SK-N-SH (cell line): ENCODE results near the gene UNC79. TPM values are rescaled to one million over a fixed set of nuclear protein-coding genes. Genes with fewer than 3 reads are reported as not detected.

Source experiments
- CTCF ChIA-PET: fragments of 300-600, 350-600 bp; formaldehyde crosslinking; extraction: SDS; loops from one replicate; lab custom pipeline; 2021; lab: Yijun Ruan, JAX
- POLR2A ChIA-PET: fragments of 350-600 bp; sonication (Branson Sonifier 250); formaldehyde crosslinking; extraction: SDS; loops from one replicate; lab custom pipeline; 2020; ENCODE audit warnings: antibody characterized with exemption, inconsistent platforms; lab: Yijun Ruan, JAX
- DNase-seq: peaks from one replicate; pipeline ENCODE4 v3.0.0; 2012
- H2AFZ ChIP-seq: fragments of 200-600 bp; sonication (generic); 2 replicates; pipeline ENCODE4 v1.8.1; 2016; ENCODE audit warnings: antibody characterized with exemption, mild to moderate bottlenecking, low read depth
- H3F3A ChIP-seq: fragments of 200-600 bp; sonication (generic); replicated peaks from 2 replicates; pipeline ENCODE3; 2016; ENCODE audit warnings: antibody characterized with exemption, mild to moderate bottlenecking; ENCODE audit not compliant: insufficient read depth
- H3K27ac ChIP-seq, 2 experiments: fragments of 200-500 bp in 1 of 2; fragments of 200-600 bp in 1 of 2; sonication (Bioruptor generic) in 1 of 2; sonication (generic), shearing (Covaris generic) in 1 of 2; 2 replicates each; pipeline versions ENCODE4 v1.5.1 to v1.6.1; 2014 to 2016; ENCODE audit warnings: low read depth in 2 of 2, inconsistent platforms in 1 of 2, low read length in 1 of 2, mild to moderate bottlenecking in 1 of 2, mixed read lengths in 1 of 2
- H3K27me3 ChIP-seq: fragments of 200-600 bp; sonication (generic), shearing (Covaris generic); 2 replicates; pipeline ENCODE4 v1.6.1; 2016; ENCODE audit warnings: mixed run types; ENCODE audit not compliant: insufficient read depth
- H3K36me3 ChIP-seq, 2 experiments: fragments of 200-500 bp in 1 of 2; fragments of 200-600 bp in 1 of 2; sonication (Bioruptor generic) in 1 of 2; sonication (generic) in 1 of 2; replicated peaks in 1 of 2; 2 replicates each; pipeline versions ENCODE3 to v1.5.1; 2014 to 2016; ENCODE audit warnings: low read length in 1 of 2, mild to moderate bottlenecking in 1 of 2; ENCODE audit not compliant: insufficient read depth in 2 of 2, control insufficient read depth in 1 of 2
- H3K4me1 ChIP-seq, 2 experiments: fragments of 200-500 bp in 1 of 2; fragments of 200-600 bp in 1 of 2; sonication (Bioruptor generic) in 1 of 2; sonication (generic), shearing (Covaris generic) in 1 of 2; 2 replicates each; pipeline versions ENCODE4 v1.5.1 to v1.6.1; 2014 to 2016; ENCODE audit warnings: low read depth in 1 of 2, low read length in 1 of 2, mixed run types in 1 of 2; ENCODE audit not compliant: insufficient read depth in 2 of 2, control insufficient read depth in 1 of 2
- H3K4me2 ChIP-seq: fragments of 200-600 bp; sonication (generic), shearing (Covaris generic); 2 replicates; pipeline ENCODE4 v1.6.1; 2017; ENCODE audit warnings: mixed run types
- H3K4me3 ChIP-seq, 2 experiments: fragments of 200-500 bp in 1 of 2; fragments of 200-600 bp in 1 of 2; sonication (Bioruptor generic) in 1 of 2; sonication (generic), shearing (Covaris generic) in 1 of 2; 2 replicates each; pipeline versions ENCODE4 v1.5.1 to v1.8.1; 2014 to 2016; ENCODE audit warnings: low read depth in 2 of 2, inconsistent platforms in 1 of 2, low read length in 1 of 2, mild to moderate bottlenecking in 1 of 2, mixed read lengths in 1 of 2, moderate library complexity in 1 of 2
- H3K79me2 ChIP-seq: fragments of 200-600 bp; sonication (generic); 2 replicates; pipeline ENCODE4 v1.8.1; 2017; ENCODE audit warnings: mild to moderate bottlenecking; ENCODE audit not compliant: insufficient read depth
- H3K9ac ChIP-seq: fragments of 200-600 bp; sonication (generic); 2 replicates; pipeline ENCODE4 v1.6.1; 2017; ENCODE audit warnings: mixed run types
- H3K9me2 ChIP-seq: fragments of 200-600 bp; sonication (generic); 2 replicates; pipeline ENCODE4 v1.6.1; 2017; ENCODE audit warnings: mixed run types
- H3K9me3 ChIP-seq: fragments of 200-600 bp; sonication (generic); 2 replicates; pipeline ENCODE4 v1.6.1; 2017; ENCODE audit warnings: mixed run types, mild to moderate bottlenecking, moderate library complexity
- H4K20me1 ChIP-seq: fragments of 200-600 bp; sonication (generic); 2 replicates; pipeline ENCODE4 v1.6.1; 2017; ENCODE audit warnings: mild to moderate bottlenecking, mixed run types; ENCODE audit not compliant: insufficient read depth
- CHD2 ChIP-seq: fragments of 150-350 bp; IDR thresholded peaks from 2 replicates; pipeline ENCODE4 v1.6.1; 2018; ENCODE audit warnings: low read length; ENCODE audit not compliant: partially characterized antibody
- ELF1 ChIP-seq: IDR thresholded peaks from 2 replicates; pipeline ENCODE4 v1.4.0; 2012
- EZH2phosphoT487 ChIP-seq: fragments of 200-600 bp; sonication (generic); IDR thresholded peaks from 2 replicates; pipeline ENCODE4 v1.6.1; 2017; ENCODE audit warnings: low read depth, mixed run types, mild to moderate bottlenecking, antibody characterized with exemption, moderate library complexity, borderline replicate concordance
- FOXJ3 ChIP-seq: sonication (generic); formaldehyde crosslinking; IDR thresholded peaks from 2 replicates; pipeline ENCODE4 v1.5.1; 2020; ENCODE audit warnings: mild to moderate bottlenecking, missing genetic modification reagents
- FOXM1 ChIP-seq: IDR thresholded peaks from 2 replicates; pipeline ENCODE4 v1.4.0; 2012; ENCODE audit warnings: low read depth, mild to moderate bottlenecking
- GATA2 ChIP-seq: sonication (generic); formaldehyde crosslinking; IDR thresholded peaks from 2 replicates; pipeline ENCODE4 v1.5.0; 2020; ENCODE audit warnings: mild to moderate bottlenecking, missing genetic modification reagents
- NRF1 ChIP-seq: IDR thresholded peaks from 2 replicates; pipeline ENCODE4 v1.6.1; 2012; ENCODE audit warnings: low read depth, mild to moderate bottlenecking, low read length
- POLR2AphosphoS5 ChIP-seq: IDR thresholded peaks from 2 replicates; pipeline ENCODE4 v1.6.1; 2012; ENCODE audit warnings: low read depth, low read length
- RCOR1 ChIP-seq: fragments of 150-350 bp; IDR thresholded peaks from 2 replicates; pipeline ENCODE4 v1.6.1; 2017; ENCODE audit warnings: antibody characterized with exemption, low read length
- SIN3A ChIP-seq: IDR thresholded peaks from 2 replicates; pipeline ENCODE4 v1.6.1; 2012; ENCODE audit warnings: low read depth, mild to moderate bottlenecking, low read length, moderate library complexity, borderline replicate concordance
- SMC3 ChIP-seq: IDR thresholded peaks from 2 replicates; pipeline ENCODE4 v1.6.1; 2012; ENCODE audit warnings: low read depth, low read length, improper control_type of control experiment
- TAF1 ChIP-seq: IDR thresholded peaks from 2 replicates; pipeline ENCODE4 v1.6.1; 2012; ENCODE audit warnings: low read depth, mild to moderate bottlenecking, low read length, moderate library complexity, borderline replicate concordance
- WGBS: methylation state at CpG from one replicate; pipeline ENCODE4 v1.1.6; 2017; ENCODE audit warnings: low lambda C conversion rate; 5-methylcytosine and 5-hydroxymethylcytosine counted together
- polyA plus RNA-seq, 3 experiments: library from polyadenylated mRNA; depleted of rRNA; stranded (reverse); fragments of >200 nt; gene quantifications; 2 replicates each; pipeline ENCODE4 v1.2.3, GENCODE V29; 2012
- TF ChIP-seq, protein P1 (sequence below): fragments of 150-350 bp; IDR thresholded peaks from 2 replicates; pipeline ENCODE4 v1.6.1; 2016; ENCODE audit warnings: mild to moderate bottlenecking, low read depth, low read length
- TF ChIP-seq, protein P2 (sequence below): IDR thresholded peaks from 2 replicates; pipeline ENCODE4 v1.6.1; 2012; ENCODE audit warnings: mild to moderate bottlenecking, low read depth, low read length, moderate library complexity
- TF ChIP-seq, protein P3 (sequence below): IDR thresholded peaks from 2 replicates; pipeline ENCODE4 v1.4.0; 2012; ENCODE audit warnings: low read depth, borderline replicate concordance
- TF ChIP-seq, protein P4 (sequence below): IDR thresholded peaks from 2 replicates; pipeline ENCODE4 v1.4.0; 2012; ENCODE audit warnings: low read depth
- TF ChIP-seq, protein P5 (sequence below): fragments of 200-600 bp; sonication (generic); IDR thresholded peaks from 2 replicates; pipeline ENCODE4 v1.6.1; 2017; ENCODE audit warnings: antibody characterized with exemption, mild to moderate bottlenecking, moderate library complexity

Gene UNC79
- polyA plus RNA-seq, 1 of the 3 experiments (the other 2 are of a cell fraction) = 0.10 TPM

DNA sequence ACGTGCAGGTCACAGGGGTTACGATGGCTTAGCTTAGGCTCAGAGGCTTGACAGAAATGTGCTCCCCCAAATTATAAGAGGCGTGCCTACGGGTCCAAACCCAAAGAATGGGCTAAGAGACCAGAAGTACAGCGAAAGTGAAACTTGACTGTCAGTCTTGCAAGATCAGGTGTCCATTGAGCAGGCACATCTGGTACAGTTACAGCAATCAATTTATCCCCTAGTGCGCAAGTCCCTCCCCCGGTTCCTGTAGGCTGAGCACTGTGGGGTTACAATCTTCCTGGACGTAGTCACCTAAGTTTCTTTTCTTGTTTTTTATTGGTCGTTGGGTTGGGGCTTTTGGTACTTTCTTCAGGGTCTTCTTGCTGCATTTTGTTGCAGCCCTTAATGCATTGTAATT lies 134.2 kb downstream of the UNC79 start:
- no peaks in the 10 kb centered on the region for H3K9me2 ChIP-seq
- H3K27ac ChIP-seq = no peak overlapping the region
- H4K20me1 ChIP-seq = no peaks in the 10 kb centered on the region
- no peak overlapping the region for H3K9ac ChIP-seq
- H3K4me1 ChIP-seq = no peaks in the 10 kb centered on the region
- H3K79me2 ChIP-seq = no peaks in the 10 kb centered on the region
- CTCF ChIA-PET = interaction anchor here (1.0 to 1.1 kb wide), 2 partner anchors 9 to 36 kb away, joined by 3 to 4 read pairs; no protein-coding TSS in a partner anchor
- H3K4me3 ChIP-seq = no peak overlapping the region
- H3K4me2 ChIP-seq = no peak overlapping the region
- POLR2A ChIA-PET = no interaction called here
- H3K36me3 ChIP-seq = no peaks in the 10 kb centered on the region
- no peaks in the 10 kb centered on the region for H3F3A ChIP-seq
- WGBS = 34% methylated on average over 9 of the region's 9 CpGs
- H2AFZ ChIP-seq = no peak overlapping the region
- no peaks in the 10 kb centered on the region for H3K9me3 ChIP-seq
- DNase-seq = no peak
- TF ChIP-seq FOXM1 = no peak
- TF ChIP-seq, protein P1, sequence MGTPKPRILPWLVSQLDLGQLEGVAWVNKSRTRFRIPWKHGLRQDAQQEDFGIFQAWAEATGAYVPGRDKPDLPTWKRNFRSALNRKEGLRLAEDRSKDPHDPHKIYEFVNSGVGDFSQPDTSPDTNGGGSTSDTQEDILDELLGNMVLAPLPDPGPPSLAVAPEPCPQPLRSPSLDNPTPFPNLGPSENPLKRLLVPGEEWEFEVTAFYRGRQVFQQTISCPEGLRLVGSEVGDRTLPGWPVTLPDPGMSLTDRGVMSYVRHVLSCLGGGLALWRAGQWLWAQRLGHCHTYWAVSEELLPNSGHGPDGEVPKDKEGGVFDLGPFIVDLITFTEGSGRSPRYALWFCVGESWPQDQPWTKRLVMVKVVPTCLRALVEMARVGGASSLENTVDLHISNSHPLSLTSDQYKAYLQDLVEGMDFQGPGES = no peak
- TF ChIP-seq, protein P2, sequence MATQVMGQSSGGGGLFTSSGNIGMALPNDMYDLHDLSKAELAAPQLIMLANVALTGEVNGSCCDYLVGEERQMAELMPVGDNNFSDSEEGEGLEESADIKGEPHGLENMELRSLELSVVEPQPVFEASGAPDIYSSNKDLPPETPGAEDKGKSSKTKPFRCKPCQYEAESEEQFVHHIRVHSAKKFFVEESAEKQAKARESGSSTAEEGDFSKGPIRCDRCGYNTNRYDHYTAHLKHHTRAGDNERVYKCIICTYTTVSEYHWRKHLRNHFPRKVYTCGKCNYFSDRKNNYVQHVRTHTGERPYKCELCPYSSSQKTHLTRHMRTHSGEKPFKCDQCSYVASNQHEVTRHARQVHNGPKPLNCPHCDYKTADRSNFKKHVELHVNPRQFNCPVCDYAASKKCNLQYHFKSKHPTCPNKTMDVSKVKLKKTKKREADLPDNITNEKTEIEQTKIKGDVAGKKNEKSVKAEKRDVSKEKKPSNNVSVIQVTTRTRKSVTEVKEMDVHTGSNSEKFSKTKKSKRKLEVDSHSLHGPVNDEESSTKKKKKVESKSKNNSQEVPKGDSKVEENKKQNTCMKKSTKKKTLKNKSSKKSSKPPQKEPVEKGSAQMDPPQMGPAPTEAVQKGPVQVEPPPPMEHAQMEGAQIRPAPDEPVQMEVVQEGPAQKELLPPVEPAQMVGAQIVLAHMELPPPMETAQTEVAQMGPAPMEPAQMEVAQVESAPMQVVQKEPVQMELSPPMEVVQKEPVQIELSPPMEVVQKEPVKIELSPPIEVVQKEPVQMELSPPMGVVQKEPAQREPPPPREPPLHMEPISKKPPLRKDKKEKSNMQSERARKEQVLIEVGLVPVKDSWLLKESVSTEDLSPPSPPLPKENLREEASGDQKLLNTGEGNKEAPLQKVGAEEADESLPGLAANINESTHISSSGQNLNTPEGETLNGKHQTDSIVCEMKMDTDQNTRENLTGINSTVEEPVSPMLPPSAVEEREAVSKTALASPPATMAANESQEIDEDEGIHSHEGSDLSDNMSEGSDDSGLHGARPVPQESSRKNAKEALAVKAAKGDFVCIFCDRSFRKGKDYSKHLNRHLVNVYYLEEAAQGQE = no peak
- TF ChIP-seq, protein P3, sequence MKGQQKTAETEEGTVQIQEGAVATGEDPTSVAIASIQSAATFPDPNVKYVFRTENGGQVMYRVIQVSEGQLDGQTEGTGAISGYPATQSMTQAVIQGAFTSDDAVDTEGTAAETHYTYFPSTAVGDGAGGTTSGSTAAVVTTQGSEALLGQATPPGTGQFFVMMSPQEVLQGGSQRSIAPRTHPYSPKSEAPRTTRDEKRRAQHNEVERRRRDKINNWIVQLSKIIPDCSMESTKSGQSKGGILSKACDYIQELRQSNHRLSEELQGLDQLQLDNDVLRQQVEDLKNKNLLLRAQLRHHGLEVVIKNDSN = no peak
- TF ChIP-seq GATA2 (CRISPR knock-in tag) = no peak
- no peak for TF ChIP-seq CHD2
- TF ChIP-seq TAF1 = no peak
- no peak for TF ChIP-seq SMC3
- TF ChIP-seq RCOR1 = no peak
- no peak for TF ChIP-seq FOXJ3 (CRISPR knock-in tag)
- TF ChIP-seq, protein P4, sequence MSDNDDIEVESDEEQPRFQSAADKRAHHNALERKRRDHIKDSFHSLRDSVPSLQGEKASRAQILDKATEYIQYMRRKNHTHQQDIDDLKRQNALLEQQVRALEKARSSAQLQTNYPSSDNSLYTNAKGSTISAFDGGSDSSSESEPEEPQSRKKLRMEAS = no peak
- TF ChIP-seq NRF1 = no peak
- no peak for TF ChIP-seq EZH2phosphoT487
- TF ChIP-seq SIN3A = no peak
- TF ChIP-seq, protein P5, sequence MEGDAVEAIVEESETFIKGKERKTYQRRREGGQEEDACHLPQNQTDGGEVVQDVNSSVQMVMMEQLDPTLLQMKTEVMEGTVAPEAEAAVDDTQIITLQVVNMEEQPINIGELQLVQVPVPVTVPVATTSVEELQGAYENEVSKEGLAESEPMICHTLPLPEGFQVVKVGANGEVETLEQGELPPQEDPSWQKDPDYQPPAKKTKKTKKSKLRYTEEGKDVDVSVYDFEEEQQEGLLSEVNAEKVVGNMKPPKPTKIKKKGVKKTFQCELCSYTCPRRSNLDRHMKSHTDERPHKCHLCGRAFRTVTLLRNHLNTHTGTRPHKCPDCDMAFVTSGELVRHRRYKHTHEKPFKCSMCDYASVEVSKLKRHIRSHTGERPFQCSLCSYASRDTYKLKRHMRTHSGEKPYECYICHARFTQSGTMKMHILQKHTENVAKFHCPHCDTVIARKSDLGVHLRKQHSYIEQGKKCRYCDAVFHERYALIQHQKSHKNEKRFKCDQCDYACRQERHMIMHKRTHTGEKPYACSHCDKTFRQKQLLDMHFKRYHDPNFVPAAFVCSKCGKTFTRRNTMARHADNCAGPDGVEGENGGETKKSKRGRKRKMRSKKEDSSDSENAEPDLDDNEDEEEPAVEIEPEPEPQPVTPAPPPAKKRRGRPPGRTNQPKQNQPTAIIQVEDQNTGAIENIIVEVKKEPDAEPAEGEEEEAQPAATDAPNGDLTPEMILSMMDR = no peak
- no peak for TF ChIP-seq POLR2AphosphoS5
- TF ChIP-seq ELF1 = no peak
- no peaks in the 10 kb centered on the region for H3K27me3 ChIP-seq
